T-helper 22 cell (primary cell): ENCODE results near the gene NPDC1.
"Not testable (repeated sequence)": the region's sequence is repeated elsewhere in the genome, so short reads cannot be mapped to it uniquely, and the experiment has no call there.

Source experiments
- DNase-seq: peaks from one replicate; pipeline ENCODE4 v3.0.0-alpha.2; 2020; ENCODE audit warnings: low read depth

Gene NPDC1

GRCh38 chr9:137040568-137040967 is 5.4 kb downstream of the NPDC1 start:
- no peak for DNase-seq

GRCh38 chr9:137039611-137040366 is 6.2 kb downstream of the NPDC1 start:
- no peak for DNase-seq

- DNase-seq: no peak
These were observed 7.1 kb downstream of the NPDC1 start for GRCh38 chr9:137038916-137039315.

- no peak for DNase-seq
These were observed 8.5 kb downstream of the NPDC1 start for GRCh38 chr9:137037483-137037882.

GRCh38 chr9:137037035-137037434 is 8.9 kb downstream of the NPDC1 start:
- no peak for DNase-seq

GRCh38 chr9:137035937-137036336 is 10.0 kb downstream of the NPDC1 start:
- DNase-seq: no peak

- no peak for DNase-seq
These were observed 10.5 kb downstream of the NPDC1 start for GRCh38 chr9:137035507-137035834.

GRCh38 chr9:137034709-137035506 is 11.1 kb downstream of the NPDC1 start:
- DNase-seq: peak; percentile 73

GRCh38 chr9:137034039-137034708 is 11.8 kb downstream of the NPDC1 start:
- no peak for DNase-seq

- not testable (repeated sequence) for DNase-seq
These were observed 12.5 kb downstream of the NPDC1 start for GRCh38 chr9:137033481-137033880.

- no peak for DNase-seq
These were observed 13.1 kb downstream of the NPDC1 start for GRCh38 chr9:137032858-137033257.

GRCh38 chr9:137031904-137032640 is 13.9 kb downstream of the NPDC1 start, which contains the start of gene FUT7:
Gene FUT7 (minus strand): TSS chr9:137032088. CDS start chr9:137031991, 97 bp downstream.
- DNase-seq: no peak

GRCh38 chr9:137030538-137031527 is 15.1 kb downstream of the NPDC1 start:
- DNase-seq: no peak

- DNase-seq: no peak
These were observed 16.0 kb downstream of the NPDC1 start for GRCh38 chr9:137030006-137030405.

- DNase-seq: no peak
These were observed 16.7 kb downstream of the NPDC1 start for GRCh38 chr9:137029058-137029936.

- peak; percentile 58 for DNase-seq
These were observed 17.5 kb downstream of the NPDC1 start for GRCh38 chr9:137028263-137029057.

GRCh38 chr9:137027369-137028262 is 18.4 kb downstream of the NPDC1 start, which contains the start of gene ABCA2:
Gene ABCA2 (minus strand): TSS chr9:137028237. CDS start chr9:137028140, 97 bp downstream.
- no peak for DNase-seq

- no peak for DNase-seq
These were observed 19.1 kb downstream of the NPDC1 start for GRCh38 chr9:137026828-137027227.
